RWPE2 (cell line): Measurements from ENCODE around the gene LPAR1.

ENCODE experiments used
- ATAC-seq: fragments of 200-7000 bp; cut with Tn5 transposase; 3 replicates; pipeline ENCODE4 v1.9.1; 2021; ENCODE audit warnings: low read depth
- DNase-seq: peaks from one replicate; pipeline ENCODE4 v3.0.0-alpha.2; 2020; ENCODE audit warnings: low spot score
- H3K27ac ChIP-seq: fragments of 450-650 bp; 2 replicates; pipeline ENCODE4 v1.5.1; 2017; ENCODE audit warnings: mild to moderate bottlenecking; ENCODE audit not compliant: poor library complexity, severe bottlenecking
- H3K27me3 ChIP-seq: fragments of 250-450 bp; sonication (Bioruptor Pico); 2 replicates; pipeline ENCODE4 v1.5.1; 2021; ENCODE audit warnings: mild to moderate bottlenecking, moderate library complexity; ENCODE audit not compliant: insufficient read depth, poor library complexity, severe bottlenecking
- H3K36me3 ChIP-seq: fragments of 250-450 bp; sonication (Bioruptor Pico); 2 replicates; pipeline ENCODE4 v1.5.1; 2020; ENCODE audit warnings: low read depth, mild to moderate bottlenecking, moderate library complexity
- H3K4me1 ChIP-seq: fragments of 250-450 bp; sonication (Bioruptor Pico); 2 replicates; pipeline ENCODE4 v1.5.1; 2021; ENCODE audit warnings: mild to moderate bottlenecking, moderate library complexity; ENCODE audit not compliant: insufficient read depth, poor library complexity, severe bottlenecking
- H3K4me3 ChIP-seq: fragments of 250-450 bp; sonication (Bioruptor Pico); 2 replicates; pipeline ENCODE4 v1.5.1; 2021; ENCODE audit warnings: mild to moderate bottlenecking, moderate library complexity; ENCODE audit not compliant: severe bottlenecking
- H3K9me3 ChIP-seq: fragments of 250-450 bp; sonication (Bioruptor Pico); 2 replicates; pipeline ENCODE4 v1.5.1; 2021; ENCODE audit warnings: mild to moderate bottlenecking, moderate library complexity; ENCODE audit not compliant: severe bottlenecking
- TF ChIP-seq, protein P1 (sequence below): fragments of 450-650 bp; IDR thresholded peaks from one replicate; pipeline ENCODE4 v1.5.1; 2017; ENCODE audit warnings: mild to moderate bottlenecking, moderate library complexity; ENCODE audit not compliant: poor library complexity, severe bottlenecking

LPAR1 gene

DNA sequence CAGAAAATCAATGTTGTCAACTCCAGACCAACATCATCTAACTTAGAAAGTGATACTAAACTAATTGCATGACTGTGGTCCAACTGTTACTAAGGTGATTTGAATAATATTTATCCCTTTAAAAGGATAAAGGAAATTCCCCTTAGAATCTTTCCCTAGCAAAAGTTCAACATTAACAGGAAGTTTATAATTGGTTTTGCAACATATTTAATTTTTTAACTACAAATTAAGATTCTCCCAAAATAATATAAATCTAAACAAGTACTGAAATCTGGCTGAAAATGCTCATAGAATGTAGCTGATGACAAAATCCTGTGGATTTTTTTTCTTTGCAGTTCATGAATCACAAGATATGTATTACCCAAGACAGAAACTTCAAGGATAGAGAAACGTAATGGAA is 151.4 kb downstream of the LPAR1 start:
- DNase-seq (no peak), ATAC-seq (no peak)
- TF ChIP-seq, protein P1, sequence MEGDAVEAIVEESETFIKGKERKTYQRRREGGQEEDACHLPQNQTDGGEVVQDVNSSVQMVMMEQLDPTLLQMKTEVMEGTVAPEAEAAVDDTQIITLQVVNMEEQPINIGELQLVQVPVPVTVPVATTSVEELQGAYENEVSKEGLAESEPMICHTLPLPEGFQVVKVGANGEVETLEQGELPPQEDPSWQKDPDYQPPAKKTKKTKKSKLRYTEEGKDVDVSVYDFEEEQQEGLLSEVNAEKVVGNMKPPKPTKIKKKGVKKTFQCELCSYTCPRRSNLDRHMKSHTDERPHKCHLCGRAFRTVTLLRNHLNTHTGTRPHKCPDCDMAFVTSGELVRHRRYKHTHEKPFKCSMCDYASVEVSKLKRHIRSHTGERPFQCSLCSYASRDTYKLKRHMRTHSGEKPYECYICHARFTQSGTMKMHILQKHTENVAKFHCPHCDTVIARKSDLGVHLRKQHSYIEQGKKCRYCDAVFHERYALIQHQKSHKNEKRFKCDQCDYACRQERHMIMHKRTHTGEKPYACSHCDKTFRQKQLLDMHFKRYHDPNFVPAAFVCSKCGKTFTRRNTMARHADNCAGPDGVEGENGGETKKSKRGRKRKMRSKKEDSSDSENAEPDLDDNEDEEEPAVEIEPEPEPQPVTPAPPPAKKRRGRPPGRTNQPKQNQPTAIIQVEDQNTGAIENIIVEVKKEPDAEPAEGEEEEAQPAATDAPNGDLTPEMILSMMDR, result no peak
- Histone ChIP-seq H3K4me3 (no peak overlapping the region), H3K27ac (no peak overlapping the region), H3K9me3 (no peaks in the 10 kb centered on the region), H3K27me3 (no peaks in the 10 kb centered on the region), H3K4me1 (peaks cover 15% of the 10 kb centered on the region), H3K36me3 (no peaks in the 10 kb centered on the region)

DNA sequence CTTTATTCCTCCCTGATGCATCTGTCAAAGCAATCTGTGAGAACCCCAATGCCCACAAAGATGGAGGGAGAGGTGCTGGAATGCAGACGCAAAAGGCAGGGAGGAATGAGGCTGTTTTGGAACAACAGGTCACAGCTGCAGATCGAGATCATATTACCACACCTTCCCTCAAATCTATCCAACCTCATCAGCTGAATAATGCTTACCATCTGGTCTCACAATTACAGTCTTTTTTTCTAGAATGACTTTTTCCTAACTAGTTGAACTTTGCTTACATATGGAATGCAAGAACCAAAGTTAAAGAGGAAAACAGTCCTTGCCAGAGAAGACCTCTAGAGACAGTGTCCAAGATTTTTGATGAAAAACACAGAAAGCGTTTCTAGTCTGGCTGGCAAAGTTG is 158.1 kb downstream of the LPAR1 start:
- H3K4me3 ChIP-seq, result no peak overlapping the region
- TF ChIP-seq, protein P1, result no peak
- H3K36me3 ChIP-seq, result peaks cover 10% of the 10 kb centered on the region
- peaks cover 3% of the 10 kb centered on the region for H3K9me3 ChIP-seq
- ATAC-seq (no peak), DNase-seq (no peak)
- H3K27me3 ChIP-seq, result no peaks in the 10 kb centered on the region
- no peaks in the 10 kb centered on the region for H3K4me1 ChIP-seq
- no peak overlapping the region for H3K27ac ChIP-seq

DNA sequence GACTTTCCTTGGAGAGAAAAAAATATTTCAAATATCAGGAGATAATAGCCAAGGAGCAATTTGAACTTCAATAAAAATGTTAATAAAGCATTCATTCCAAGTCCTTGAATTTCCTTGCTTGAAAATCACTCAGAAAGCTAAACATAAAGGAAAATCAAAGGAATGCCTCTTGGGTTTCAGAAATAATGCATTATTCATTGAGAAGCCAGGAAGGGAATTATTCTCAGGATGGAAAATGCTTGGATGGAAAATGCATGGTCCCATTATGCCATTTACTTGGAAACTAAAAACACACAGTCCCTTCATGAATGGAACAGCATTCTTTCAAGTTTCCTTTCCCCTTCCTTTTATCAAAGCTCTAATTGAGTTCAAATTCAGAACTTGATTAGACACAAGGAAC is 160.9 kb downstream of the LPAR1 start:
- peaks cover 3% of the 10 kb centered on the region for H3K9me3 ChIP-seq
- ATAC-seq, result no peak
- H3K27me3 ChIP-seq, result no peaks in the 10 kb centered on the region
- no peak overlapping the region for H3K27ac ChIP-seq
- TF ChIP-seq, protein P1, result no peak
- peaks cover 25% of the 10 kb centered on the region for H3K36me3 ChIP-seq
- H3K4me3 ChIP-seq, result no peak overlapping the region
- DNase-seq, result no peak
- H3K4me1 ChIP-seq, result no peaks in the 10 kb centered on the region

DNA sequence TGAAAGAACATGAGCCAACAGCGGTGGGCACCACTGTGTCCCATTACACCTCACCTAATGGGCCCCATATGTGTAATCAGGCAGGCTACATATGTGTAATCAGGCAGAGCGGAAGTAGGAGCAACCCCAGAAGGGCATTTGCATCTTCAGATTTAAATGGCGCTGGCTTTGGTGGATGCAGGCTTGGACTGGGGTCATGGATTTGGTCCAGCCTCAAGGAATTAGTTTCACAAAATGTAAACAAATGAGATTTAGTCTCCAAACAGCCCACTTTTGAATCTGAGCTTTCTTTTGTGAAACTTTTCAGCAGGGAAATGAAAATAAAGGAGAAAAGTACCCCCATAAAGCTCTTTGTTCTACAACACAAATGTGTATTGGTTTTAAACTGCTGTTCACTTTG is 161.3 kb downstream of the LPAR1 start:
- Histone ChIP-seq H3K27me3 (no peaks in the 10 kb centered on the region), H3K4me3 (no peak overlapping the region), H3K9me3 (peaks cover 3% of the 10 kb centered on the region), H3K4me1 (no peaks in the 10 kb centered on the region), H3K27ac (no peak overlapping the region), H3K36me3 (peaks cover 25% of the 10 kb centered on the region)
- TF ChIP-seq, protein P1, result no peak
- DNase-seq (no peak), ATAC-seq (no peak)

DNA sequence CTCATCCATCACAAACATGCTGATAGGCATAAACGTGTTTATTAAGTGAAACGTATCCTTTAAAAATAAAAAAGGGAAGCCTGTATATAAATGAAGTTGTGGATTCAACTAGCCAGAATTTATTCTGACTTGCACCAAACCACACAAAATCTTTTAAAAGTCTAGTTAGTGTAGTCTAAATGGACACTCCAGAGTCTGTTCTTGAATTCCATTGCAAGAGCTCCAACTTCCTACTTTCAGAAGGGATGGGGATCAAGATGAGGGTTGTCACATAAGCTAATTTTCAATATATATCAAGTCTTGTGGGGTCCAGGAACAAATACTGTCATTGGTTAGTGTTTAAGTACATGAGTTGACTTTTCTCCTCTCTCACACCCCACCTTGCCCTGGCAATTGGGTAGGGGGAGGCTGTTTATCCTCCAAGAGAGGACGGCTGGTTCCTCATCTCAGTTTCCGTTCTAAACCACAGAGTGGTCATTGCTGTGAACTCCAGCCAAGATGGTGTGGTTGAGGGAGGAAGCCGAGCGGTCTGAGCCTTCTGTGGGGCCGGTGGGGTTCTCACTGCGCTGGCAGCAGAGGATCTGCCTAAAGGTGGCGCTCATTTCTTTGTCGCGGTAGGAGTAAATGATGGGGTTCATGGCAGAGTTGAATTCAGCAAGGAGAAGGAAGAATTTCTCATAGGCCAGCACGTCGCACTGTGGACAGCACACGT is 163.2 kb downstream of the LPAR1 start:
- peaks cover 25% of the 10 kb centered on the region for H3K36me3 ChIP-seq
- no peaks in the 10 kb centered on the region for H3K4me1 ChIP-seq
- ATAC-seq, result no peak
- TF ChIP-seq, protein P1, result no peak
- peaks cover 3% of the 10 kb centered on the region for H3K9me3 ChIP-seq
- DNase-seq, result no peak
- H3K27me3 ChIP-seq, result no peaks in the 10 kb centered on the region
- no peak overlapping the region for H3K27ac ChIP-seq
- no peak overlapping the region for H3K4me3 ChIP-seq
